Mucosa of stomach (tissue), 1 donor: ENCODE measurements around the gene OR10AG1.

Experiments used
- H3K27me3 ChIP-seq: one replicate; pipeline ENCODE4 v1.7.0; 2013; ENCODE audit warnings: mild to moderate bottlenecking, low read length; ENCODE audit not compliant: control insufficient read depth, insufficient read depth
- H3K36me3 ChIP-seq: one replicate; pipeline ENCODE4 v1.7.0; 2013; ENCODE audit warnings: low read length; ENCODE audit not compliant: control insufficient read depth, insufficient read depth
- H3K4me1 ChIP-seq: one replicate; pipeline ENCODE4 v1.7.0; 2013; ENCODE audit warnings: mild to moderate bottlenecking, low read length; ENCODE audit not compliant: control insufficient read depth, insufficient read depth
- H3K4me3 ChIP-seq: one replicate; pipeline ENCODE4 v1.7.0; 2013; ENCODE audit warnings: low read length
- H3K9ac ChIP-seq: one replicate; pipeline ENCODE4 v1.7.0; 2013; ENCODE audit warnings: mild to moderate bottlenecking, low read length, moderate library complexity
- H3K9me3 ChIP-seq: one replicate; pipeline ENCODE4 v1.7.0; 2013; ENCODE audit warnings: mild to moderate bottlenecking, low read length, moderate library complexity; ENCODE audit not compliant: control insufficient read depth
- donor health status: Pancreatic carcinoma.

Gene OR10AG1, protein sequence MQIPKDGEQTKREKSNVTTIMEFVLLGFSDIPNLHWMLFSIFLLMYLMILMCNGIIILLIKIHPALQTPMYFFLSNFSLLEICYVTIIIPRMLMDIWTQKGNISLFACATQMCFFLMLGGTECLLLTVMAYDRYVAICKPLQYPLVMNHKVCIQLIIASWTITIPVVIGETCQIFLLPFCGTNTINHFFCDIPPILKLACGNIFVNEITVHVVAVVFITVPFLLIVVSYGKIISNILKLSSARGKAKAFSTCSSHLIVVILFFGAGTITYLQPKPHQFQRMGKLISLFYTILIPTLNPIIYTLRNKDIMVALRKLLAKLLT

DNA sequence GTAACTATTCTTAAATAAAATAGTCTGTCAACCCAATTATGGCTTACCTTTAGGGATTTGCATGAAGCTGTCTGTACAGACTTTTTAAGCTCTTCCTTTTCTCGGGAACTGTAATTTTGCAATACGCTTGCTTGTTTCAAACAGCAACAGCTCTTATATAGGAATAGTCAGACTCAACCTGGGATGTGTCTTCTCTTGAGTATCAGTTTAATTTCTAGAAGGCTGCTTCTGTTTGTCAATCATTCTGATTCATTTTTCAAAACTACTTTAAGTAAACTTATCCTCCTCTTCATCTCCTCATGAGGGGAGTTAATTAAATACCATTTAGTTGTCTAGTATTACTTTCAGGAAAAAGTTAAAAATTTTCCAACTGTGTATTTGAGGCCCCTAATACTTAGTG lies at the start of gene OR10AG1:
OR10AG1 (minus strand) TSS at position 101 of the 400 bp plus-strand sequence; CDS start at position 63, 38 bp downstream.
- Histone ChIP-seq H3K9ac (no peak within 1 kb of the TSS), H3K27me3 (no peaks in the 10 kb centered on the region), H3K9me3 (no peaks in the 10 kb centered on the region), H3K4me1 (no peaks in the 10 kb centered on the region), H3K36me3 (no peaks in the 10 kb centered on the region), H3K4me3 (no peak within 1 kb of the TSS)

DNA sequence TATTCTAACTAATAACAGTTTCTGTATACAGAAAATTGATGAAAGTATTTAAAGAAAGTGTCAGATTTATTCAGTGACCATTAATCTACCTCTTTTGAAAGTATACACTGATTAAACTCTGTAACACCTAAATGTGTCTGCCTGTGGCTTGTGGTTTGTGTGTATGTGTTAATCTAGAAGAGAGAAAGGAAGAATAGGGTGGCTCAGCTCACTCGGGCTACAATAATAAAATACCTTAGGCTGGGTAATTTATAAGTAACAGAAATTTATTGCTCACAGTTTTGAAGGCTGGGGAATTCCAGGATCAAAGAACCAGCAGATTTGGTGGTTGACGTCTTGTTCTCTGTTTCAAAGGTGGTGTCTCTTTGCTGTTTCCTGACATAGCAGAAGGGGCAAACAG lies 44.1 kb upstream of the OR10AG1 start:
- Histone ChIP-seq H3K4me1 (no peaks in the 10 kb centered on the region), H3K27me3 (no peaks in the 10 kb centered on the region), H3K9me3 (no peaks in the 10 kb centered on the region), H3K36me3 (no peaks in the 10 kb centered on the region), H3K4me3 (no peak overlapping the region), H3K9ac (no peak overlapping the region)

DNA sequence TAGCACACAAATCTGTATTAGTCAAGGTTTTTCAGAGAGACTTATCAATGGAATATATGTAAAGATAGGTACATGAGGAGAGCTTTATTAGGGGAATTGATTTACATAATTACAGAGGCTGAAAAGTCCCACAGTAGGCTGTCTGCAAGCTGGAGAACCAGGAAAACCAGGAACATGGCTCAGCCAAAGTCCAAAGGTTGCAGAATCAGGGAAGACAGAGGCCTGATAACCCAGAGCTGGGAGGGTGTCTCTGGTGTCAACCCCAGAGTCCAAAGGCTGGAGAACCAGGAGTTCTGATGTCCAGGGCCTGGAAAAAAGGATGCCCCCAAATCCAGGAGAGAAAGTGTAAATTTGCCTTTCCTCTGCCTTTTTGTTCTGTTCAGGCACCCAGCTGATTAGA lies 41.0 kb upstream of the OR10AG1 start:
- H3K9me3 ChIP-seq, result no peaks in the 10 kb centered on the region
- H3K4me3 ChIP-seq, result no peak overlapping the region
- H3K9ac ChIP-seq, result no peak overlapping the region
- H3K27me3 ChIP-seq, result no peaks in the 10 kb centered on the region
- H3K4me1 ChIP-seq, result no peaks in the 10 kb centered on the region
- no peaks in the 10 kb centered on the region for H3K36me3 ChIP-seq

DNA sequence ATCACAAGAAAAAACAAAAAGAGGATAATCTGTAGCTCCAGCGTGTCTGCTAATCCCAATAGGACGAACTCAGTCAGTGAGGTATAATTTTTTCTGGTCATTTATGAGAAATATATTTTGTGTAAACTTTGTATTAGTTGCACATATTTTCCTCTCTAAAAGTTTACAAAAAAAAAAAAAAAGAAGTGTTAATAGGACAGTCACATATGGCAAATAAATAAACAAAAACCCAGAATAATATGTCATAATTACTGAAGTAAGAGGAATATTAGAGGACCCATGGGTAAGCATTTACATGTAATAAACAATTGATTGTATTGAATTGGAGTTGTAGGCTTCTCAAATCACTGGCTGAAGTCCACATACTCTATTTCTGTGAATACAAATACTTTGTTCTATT lies 24.8 kb upstream of the OR10AG1 start, which contains the start of gene OR5F1:
OR5F1 (minus strand) TSS at position 101 of the 400 bp plus-strand sequence; CDS start at position 101, 0 bp downstream.
- Histone ChIP-seq H3K4me1 (no peaks in the 10 kb centered on the region), H3K9ac (no peak within 1 kb of the TSS), H3K4me3 (no peak within 1 kb of the TSS), H3K9me3 (no peaks in the 10 kb centered on the region), H3K27me3 (no peaks in the 10 kb centered on the region), H3K36me3 (no peaks in the 10 kb centered on the region)

DNA sequence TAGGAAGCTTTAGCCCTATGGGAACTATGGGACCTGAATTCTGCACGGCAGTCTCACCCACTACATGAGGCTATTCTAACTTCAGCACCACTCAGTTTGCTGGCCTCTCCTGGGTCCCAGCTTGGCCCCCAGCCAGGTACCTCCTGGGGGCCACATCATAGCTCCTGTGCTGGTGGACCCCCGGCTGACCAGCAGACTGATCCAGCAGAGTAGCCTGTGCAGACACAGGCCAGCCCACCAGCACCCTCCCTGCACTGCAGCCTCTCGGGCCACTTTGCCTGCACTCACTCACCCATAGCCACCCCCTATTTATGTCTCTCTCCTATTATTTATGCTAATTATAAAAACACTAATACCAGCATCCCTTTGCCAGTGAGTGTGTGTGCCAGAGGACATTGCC lies 1.2 kb upstream of the OR10AG1 start:
- Histone ChIP-seq H3K4me3 (no peak overlapping the region), H3K36me3 (no peaks in the 10 kb centered on the region), H3K4me1 (no peaks in the 10 kb centered on the region), H3K9me3 (no peaks in the 10 kb centered on the region), H3K9ac (no peak overlapping the region), H3K27me3 (no peaks in the 10 kb centered on the region)

DNA sequence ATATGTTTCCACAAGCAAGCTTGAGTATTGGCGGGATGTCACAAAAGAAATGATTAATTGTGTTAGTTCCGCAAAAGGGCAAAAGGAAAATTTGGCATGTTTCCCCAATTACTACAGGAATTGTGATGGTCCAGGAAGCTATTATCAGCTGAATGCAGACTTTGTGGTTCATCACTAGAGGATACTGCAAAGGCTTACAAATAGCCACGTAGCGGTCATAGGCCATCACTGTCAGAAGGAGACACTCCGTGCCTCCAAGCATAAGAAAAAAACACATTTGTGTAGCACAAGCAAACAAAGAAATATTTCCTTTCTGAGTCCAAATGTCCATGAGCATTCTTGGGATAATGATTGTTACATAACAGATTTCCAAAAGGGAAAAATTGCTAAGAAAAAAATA lies 1.8 kb downstream of the OR10AG1 start:
- H3K9ac ChIP-seq, result no peak overlapping the region
- no peaks in the 10 kb centered on the region for H3K36me3 ChIP-seq
- H3K9me3 ChIP-seq, result no peaks in the 10 kb centered on the region
- no peaks in the 10 kb centered on the region for H3K4me1 ChIP-seq
- H3K4me3 ChIP-seq, result no peak overlapping the region
- no peaks in the 10 kb centered on the region for H3K27me3 ChIP-seq

DNA sequence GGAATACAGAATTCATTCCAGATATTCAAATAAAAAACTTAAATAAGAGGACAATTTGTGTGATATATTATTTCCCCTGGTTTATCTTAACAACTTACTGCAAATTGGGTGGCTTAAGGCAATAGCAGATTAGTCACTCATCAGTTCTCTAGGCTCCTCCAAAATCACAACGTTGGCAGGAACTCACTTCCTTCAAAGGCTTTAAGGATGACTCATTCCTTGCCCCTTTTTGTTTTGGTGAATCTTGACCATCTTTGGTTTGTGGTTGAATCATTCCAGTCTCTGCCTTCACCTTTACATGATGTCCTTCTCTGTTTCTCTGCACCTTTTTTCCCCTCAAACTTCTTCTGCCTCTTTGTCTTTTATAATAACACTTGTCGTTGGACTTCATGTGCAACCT lies 3.4 kb downstream of the OR10AG1 start:
- Histone ChIP-seq H3K9me3 (no peaks in the 10 kb centered on the region), H3K36me3 (no peaks in the 10 kb centered on the region), H3K27me3 (no peaks in the 10 kb centered on the region), H3K9ac (no peak overlapping the region), H3K4me1 (no peaks in the 10 kb centered on the region), H3K4me3 (no peak overlapping the region)

DNA sequence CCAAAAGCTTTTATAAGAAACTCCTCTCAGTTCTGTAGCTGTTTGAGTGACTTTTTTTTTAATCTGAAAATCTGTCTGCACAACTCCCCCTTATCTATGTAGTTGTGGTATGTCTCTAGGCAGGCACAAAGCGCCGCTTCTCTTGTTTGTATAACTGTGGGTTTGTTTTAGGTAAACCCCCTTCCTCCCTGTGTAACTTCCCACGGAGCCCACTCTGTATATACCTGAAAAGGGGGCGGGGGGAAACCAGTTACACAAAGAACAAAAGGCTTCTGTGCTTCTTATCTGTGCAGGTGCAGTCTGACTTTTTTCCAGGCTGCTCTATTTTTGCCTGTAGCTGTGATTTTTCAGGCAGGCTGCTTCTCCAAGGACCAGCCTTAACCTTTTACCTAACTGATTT lies 13.2 kb downstream of the OR10AG1 start:
- Histone ChIP-seq H3K27me3 (no peaks in the 10 kb centered on the region), H3K9me3 (no peaks in the 10 kb centered on the region), H3K9ac (no peak overlapping the region), H3K4me1 (no peaks in the 10 kb centered on the region), H3K36me3 (no peaks in the 10 kb centered on the region), H3K4me3 (no peak overlapping the region)

DNA sequence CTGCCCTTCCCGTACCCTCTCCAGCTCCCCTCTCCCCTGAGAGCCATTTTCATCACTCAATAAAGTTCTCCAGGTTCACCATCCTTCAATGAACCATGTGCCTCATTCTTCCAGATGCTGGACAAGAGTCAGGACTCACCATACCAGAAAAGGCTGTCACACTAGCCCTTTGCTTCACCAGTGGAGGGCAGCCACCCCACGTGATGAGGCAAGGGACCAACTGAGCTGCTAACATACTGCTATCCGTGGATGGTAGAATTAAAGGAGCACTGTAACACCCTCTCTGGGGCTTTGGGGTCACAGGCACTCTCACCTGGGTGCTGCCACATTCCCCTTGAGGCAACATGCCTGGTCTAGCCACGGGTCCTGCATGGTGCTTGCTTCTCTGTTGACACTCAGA lies 20.4 kb downstream of the OR10AG1 start:
- H3K9ac ChIP-seq, result no peak overlapping the region
- no peaks in the 10 kb centered on the region for H3K4me1 ChIP-seq
- no peaks in the 10 kb centered on the region for H3K36me3 ChIP-seq
- no peaks in the 10 kb centered on the region for H3K27me3 ChIP-seq
- no peaks in the 10 kb centered on the region for H3K9me3 ChIP-seq
- H3K4me3 ChIP-seq, result no peak overlapping the region

DNA sequence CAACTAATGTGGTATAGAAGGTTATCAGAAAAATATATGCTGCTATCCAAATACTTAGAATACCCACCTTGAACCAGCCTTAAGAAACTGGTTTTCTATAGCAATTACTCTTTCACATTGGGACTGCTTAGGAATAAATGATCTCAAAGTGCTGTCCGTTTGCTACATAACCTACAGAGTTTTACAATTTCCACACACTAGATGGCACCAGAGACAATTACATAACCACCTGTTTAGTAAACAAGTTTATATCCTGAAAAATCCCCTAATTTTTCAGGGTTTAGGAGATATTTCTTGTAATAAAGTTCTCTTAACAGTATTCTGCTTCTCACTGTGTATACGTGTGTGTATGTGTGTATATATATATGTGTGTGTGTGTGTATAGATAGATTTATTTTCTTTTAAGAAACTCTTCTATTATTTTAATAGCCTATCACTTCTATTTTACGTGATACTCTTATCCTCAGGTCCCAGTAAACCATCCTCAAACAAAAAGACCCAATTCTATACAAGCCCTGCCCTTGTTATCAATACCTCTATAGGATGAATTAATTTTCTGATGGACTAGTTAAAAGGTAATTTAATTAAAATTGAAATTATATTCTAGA lies 26.9 kb downstream of the OR10AG1 start:
- H3K9ac ChIP-seq, result no peak overlapping the region
- no peaks in the 10 kb centered on the region for H3K36me3 ChIP-seq
- H3K9me3 ChIP-seq, result no peaks in the 10 kb centered on the region

DNA sequence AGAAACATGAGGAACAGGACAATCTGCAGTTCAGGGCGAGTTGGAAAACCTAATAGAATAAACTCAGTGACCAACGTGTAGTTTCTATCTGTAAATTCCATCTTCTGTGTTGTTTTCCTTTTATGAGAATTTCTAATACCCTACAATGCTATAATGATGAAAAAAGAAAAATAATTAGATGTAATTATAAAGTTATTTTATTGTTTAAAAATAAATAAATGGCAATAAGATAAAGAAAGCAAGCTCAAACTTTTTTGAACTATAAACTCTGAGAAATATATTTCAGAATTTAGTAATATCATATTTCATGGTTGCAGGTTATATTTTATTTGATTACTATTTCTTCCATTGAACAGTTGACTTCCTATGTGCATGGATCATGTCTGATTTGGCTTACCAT lies 33.4 kb downstream of the OR10AG1 start, which contains the start of gene OR5I1:
OR5I1 (minus strand) TSS at position 101 of the 400 bp plus-strand sequence; CDS start at position 101, 0 bp downstream.
- Histone ChIP-seq H3K4me1 (no peaks in the 10 kb centered on the region), H3K9me3 (no peaks in the 10 kb centered on the region), H3K36me3 (no peaks in the 10 kb centered on the region), H3K9ac (no peak within 1 kb of the TSS), H3K4me3 (no peak within 1 kb of the TSS), H3K27me3 (no peaks in the 10 kb centered on the region)

More for the DNA sequence above, 26.9 kb downstream of the OR10AG1 start:
- H3K4me3 ChIP-seq, result no peak overlapping the region
- no peaks in the 10 kb centered on the region for H3K27me3 ChIP-seq
- H3K4me1 ChIP-seq, result no peaks in the 10 kb centered on the region

DNA sequence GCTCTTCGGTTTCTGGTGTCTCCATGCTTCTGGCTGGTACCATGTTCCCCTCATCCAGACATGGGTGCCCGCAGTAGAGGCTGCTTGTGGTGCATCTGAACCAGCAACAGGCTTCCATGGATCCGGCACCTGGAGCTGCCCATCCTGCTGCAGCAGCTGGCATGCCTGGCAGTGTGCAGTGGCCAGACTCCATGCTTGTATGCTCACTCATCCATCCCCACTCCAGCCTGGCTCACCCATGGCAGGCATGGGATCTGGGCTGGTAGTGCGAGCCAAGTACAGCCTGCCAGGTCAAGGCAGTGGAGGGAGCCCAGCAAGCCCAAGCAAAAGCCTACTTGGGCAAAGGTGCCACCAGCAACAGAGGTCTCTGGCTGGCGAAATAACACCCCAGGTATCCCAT lies 49.2 kb downstream of the OR10AG1 start:
- Histone ChIP-seq H3K4me3 (no peak overlapping the region), H3K4me1 (no peaks in the 10 kb centered on the region), H3K9me3 (no peaks in the 10 kb centered on the region), H3K27me3 (no peaks in the 10 kb centered on the region), H3K36me3 (no peaks in the 10 kb centered on the region), H3K9ac (no peak overlapping the region)
